ENCODE data around the gene TRUB1.

- TF ChIP-seq CTCF (IDR thresholded peaks at IDR 0.05; ENCODE audit: low read length) (no peak), EZH2phosphoT487 (IDR thresholded peaks at IDR 0.05; ENCODE audit: low read length) (no peak), EZH2 (optimal IDR thresholded peaks at IDR 0.05; ENCODE audit: low read depth, low read length) (no peak)
These were observed 45.0 kb downstream of the TRUB1 start for GRCh38 chr10:114982989-114983388.
